A549 (cell line): ENCODE measurements around the gene TDRD12.

Experiments used
- CHD2 ChIP-seq: fragments of 150-350 bp; IDR thresholded peaks from 2 replicates; pipeline ENCODE4 v1.6.1; 2014; ENCODE audit warnings: low read length; ENCODE audit not compliant: partially characterized antibody
- ESRRA ChIP-seq: fragments of 150-350 bp; IDR thresholded peaks from 2 replicates; pipeline ENCODE4 v1.6.1; 2014; ENCODE audit warnings: mild to moderate bottlenecking, low read length, borderline replicate concordance
- FOXS1 ChIP-seq: fragments of 250-450 bp; sonication (Bioruptor Pico); IDR thresholded peaks from 2 replicates; pipeline ENCODE4 v1.5.0; 2020; ENCODE audit warnings: mild to moderate bottlenecking, moderate library complexity
- HDAC2 ChIP-seq: fragments of 200-600 bp; sonication (generic); IDR thresholded peaks from 2 replicates; pipeline ENCODE4 v1.6.1; 2016
- KDM1A ChIP-seq: fragments of 200-600 bp; sonication (generic); IDR thresholded peaks from 2 replicates; pipeline ENCODE4 v1.6.1; 2016; ENCODE audit warnings: low read depth, mild to moderate bottlenecking
- MAZ ChIP-seq: fragments of 150-350 bp; IDR thresholded peaks from 2 replicates; pipeline ENCODE4 v1.6.1; 2014; ENCODE audit warnings: antibody characterized with exemption, low read depth, low read length, borderline replicate concordance
- POLR2A ChIP-seq: IDR thresholded peaks from 2 replicates; pipeline ENCODE4 v1.6.1; 2012; ENCODE audit warnings: mild to moderate bottlenecking, low read length
- RAD21 ChIP-seq, 2 experiments: fragments of >200 bp in 1 of 2; sonication (Bioruptor Twin) in 1 of 2; formaldehyde crosslinking in 1 of 2; IDR thresholded peaks in 1 of 2; conservative IDR thresholded peaks in 1 of 2; 2 replicates in 1 of 2; 3 replicates in 1 of 2; pipeline ENCODE4 v1.6.1; 2012 to 2018; ENCODE audit warnings: inconsistent platforms in 1 of 2
- SREBF2 ChIP-seq: fragments of 450-650 bp; IDR thresholded peaks from 2 replicates; pipeline ENCODE4 v1.6.1; 2014; ENCODE audit warnings: mild to moderate bottlenecking, moderate library complexity
- TF ChIP-seq, protein P1 (sequence below): fragments of >200 bp; sonication (Bioruptor Twin); formaldehyde crosslinking; IDR thresholded peaks from 3 replicates; pipeline ENCODE4 v1.5.1; 2016
- TF ChIP-seq, protein P2 (sequence below): fragments of 150-350 bp; IDR thresholded peaks from 2 replicates; pipeline ENCODE4 v1.6.1; 2014; ENCODE audit warnings: low read depth, mild to moderate bottlenecking, low read length

DNA sequence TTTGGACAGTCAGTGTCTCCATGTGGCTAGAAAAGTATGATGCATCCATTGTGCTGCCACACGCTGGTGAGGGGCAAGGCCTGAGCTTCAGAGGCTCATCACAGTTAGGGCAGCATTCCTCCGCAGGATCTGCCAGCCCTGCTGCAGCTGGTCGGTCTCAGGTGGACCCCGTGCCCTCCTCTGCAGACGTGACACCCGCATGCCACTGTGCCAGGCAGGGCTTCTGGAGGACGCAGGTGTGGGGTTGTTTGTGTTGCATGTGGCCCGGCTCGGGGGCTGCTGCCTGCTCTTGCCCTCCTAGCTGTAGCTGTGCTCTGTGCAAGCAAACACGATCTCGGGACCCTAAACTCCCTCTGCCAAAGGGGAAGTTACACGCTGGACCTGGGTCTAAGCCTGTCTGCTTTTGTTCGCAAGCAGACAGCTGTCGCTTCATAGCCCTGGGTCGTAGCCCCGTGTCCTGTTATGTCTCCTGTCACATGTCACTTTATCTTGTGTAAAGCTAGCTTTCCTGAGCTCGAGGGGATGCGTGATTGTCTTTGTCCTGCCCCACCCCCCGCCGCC lies 104.7 kb downstream of the TDRD12 start:
- TF ChIP-seq, protein P1, sequence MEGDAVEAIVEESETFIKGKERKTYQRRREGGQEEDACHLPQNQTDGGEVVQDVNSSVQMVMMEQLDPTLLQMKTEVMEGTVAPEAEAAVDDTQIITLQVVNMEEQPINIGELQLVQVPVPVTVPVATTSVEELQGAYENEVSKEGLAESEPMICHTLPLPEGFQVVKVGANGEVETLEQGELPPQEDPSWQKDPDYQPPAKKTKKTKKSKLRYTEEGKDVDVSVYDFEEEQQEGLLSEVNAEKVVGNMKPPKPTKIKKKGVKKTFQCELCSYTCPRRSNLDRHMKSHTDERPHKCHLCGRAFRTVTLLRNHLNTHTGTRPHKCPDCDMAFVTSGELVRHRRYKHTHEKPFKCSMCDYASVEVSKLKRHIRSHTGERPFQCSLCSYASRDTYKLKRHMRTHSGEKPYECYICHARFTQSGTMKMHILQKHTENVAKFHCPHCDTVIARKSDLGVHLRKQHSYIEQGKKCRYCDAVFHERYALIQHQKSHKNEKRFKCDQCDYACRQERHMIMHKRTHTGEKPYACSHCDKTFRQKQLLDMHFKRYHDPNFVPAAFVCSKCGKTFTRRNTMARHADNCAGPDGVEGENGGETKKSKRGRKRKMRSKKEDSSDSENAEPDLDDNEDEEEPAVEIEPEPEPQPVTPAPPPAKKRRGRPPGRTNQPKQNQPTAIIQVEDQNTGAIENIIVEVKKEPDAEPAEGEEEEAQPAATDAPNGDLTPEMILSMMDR = no peak
- TF ChIP-seq POLR2A (no peak), KDM1A (no peak), FOXS1 (CRISPR knock-in tag) (no peak), CHD2 (no peak), RAD21 (conservative IDR thresholded peaks at IDR 0.05 in 1 of 2, IDR thresholded peaks at IDR 0.05 in 1 of 2) (no peak), MAZ (no peak), HDAC2 (no peak), SREBF2 (no peak), ESRRA (no peak)
- TF ChIP-seq, protein P2, sequence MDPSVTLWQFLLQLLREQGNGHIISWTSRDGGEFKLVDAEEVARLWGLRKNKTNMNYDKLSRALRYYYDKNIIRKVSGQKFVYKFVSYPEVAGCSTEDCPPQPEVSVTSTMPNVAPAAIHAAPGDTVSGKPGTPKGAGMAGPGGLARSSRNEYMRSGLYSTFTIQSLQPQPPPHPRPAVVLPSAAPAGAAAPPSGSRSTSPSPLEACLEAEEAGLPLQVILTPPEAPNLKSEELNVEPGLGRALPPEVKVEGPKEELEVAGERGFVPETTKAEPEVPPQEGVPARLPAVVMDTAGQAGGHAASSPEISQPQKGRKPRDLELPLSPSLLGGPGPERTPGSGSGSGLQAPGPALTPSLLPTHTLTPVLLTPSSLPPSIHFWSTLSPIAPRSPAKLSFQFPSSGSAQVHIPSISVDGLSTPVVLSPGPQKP = no peak
